Kidney (tissue), 14 donors: ENCODE data around the gene PPFIBP1. TPM values are rescaled to one million over a fixed set of nuclear protein-coding genes. Genes with fewer than 3 reads are reported as not detected.

Experiments used
- DNase-seq, 5 donors: peaks; one replicate each; pipeline ENCODE4 v3.0.0-alpha.2; 2013 to 2020
- FAIRE-seq: peaks from 2 replicates; lab custom pipeline; 2012; peaks lifted over from hg19 to GRCh38; lab: Jason Lieb, UNC
- H3K27ac ChIP-seq, 2 donors: one replicate each; pipeline ENCODE4 v1.7.0; 2013; ENCODE audit warnings: low read depth in 2 of 2, low read length in 2 of 2, inconsistent platforms in 1 of 2
- H3K27me3 ChIP-seq: one replicate; pipeline ENCODE4 v1.7.1; 2013; ENCODE audit warnings: low read length, inconsistent platforms; ENCODE audit not compliant: control insufficient read depth, insufficient read depth
- H3K36me3 ChIP-seq, 3 donors: one replicate each; pipeline versions ENCODE4 v1.7.0 to v1.7.1; 2013; ENCODE audit warnings: low read length in 3 of 3, control low read depth in 1 of 3, inconsistent platforms in 1 of 3; ENCODE audit not compliant: insufficient read depth in 3 of 3, control insufficient read depth in 2 of 3
- H3K4me1 ChIP-seq, 3 donors: one replicate each; pipeline versions ENCODE4 v1.7.0 to v1.7.1; 2013; ENCODE audit warnings: low read length in 3 of 3, inconsistent platforms in 1 of 3, low read depth in 1 of 3; ENCODE audit not compliant: control insufficient read depth in 2 of 3, insufficient read depth in 2 of 3
- H3K4me3 ChIP-seq, 3 donors: one replicate each; pipeline versions ENCODE4 v1.7.0 to v1.8.1; 2013; ENCODE audit warnings: low read length in 3 of 3, control low read depth in 1 of 3, inconsistent platforms in 1 of 3
- H3K9ac ChIP-seq, 3 donors: one replicate each; pipeline versions ENCODE4 v1.7.0 to v1.7.1; 2013; ENCODE audit warnings: low read length in 3 of 3, control low read depth in 1 of 3, inconsistent platforms in 1 of 3
- H3K9me3 ChIP-seq, 3 donors: one replicate each; pipeline versions ENCODE4 v1.7.0 to v1.7.1; 2013; ENCODE audit warnings: low read length in 3 of 3, control low read depth in 1 of 3, inconsistent platforms in 1 of 3; ENCODE audit not compliant: control insufficient read depth in 2 of 3, insufficient read depth in 1 of 3
- CTCF ChIP-seq: IDR thresholded peaks from 3 replicates; pipeline ENCODE4 v1.5.1; 2012; ENCODE audit warnings: mild to moderate bottlenecking, moderate library complexity, borderline replicate concordance; ENCODE audit not compliant: insufficient read depth; ENCODE audit errors: extremely low read depth
- intact Hi-C: fragments of 100-400 bp; cut with DNase I; formaldehyde crosslinking; loops from one replicate; pipeline ENCODE4 v1.11.1; 2022
- polyA plus RNA-seq: library from polyadenylated mRNA; stranded (reverse); fragments of 350-450 nt; fragmentation: Illumina TruSeq; extraction: RNeasy Lipid Tissue Mini Kit (QIAGEN cat#74804); gene quantifications from one replicate; pipeline ENCODE4 v1.2.3, GENCODE V29; 2014; ENCODE audit warnings: low read depth, low replicate concordance; ENCODE audit not compliant: insufficient read depth
- total RNA-seq: library from RNA; stranded (reverse); fragmentation: NEBNext Ultra II Directional; extraction: Animal tissue kit (Norgen Biotek cat#: 25700); gene quantifications from one replicate; pipeline ENCODE4 v1.2.1, GENCODE V29; 2021
- donor health status: control.
- donor health status: control.
- donor health status: control.
- donor health status: control.
- donor health status: control.
- donor health status: DM: yes; HTN: yes; CAD: no.
- donor health status: Normal renal cell carcinoma (clear cell type).

PPFIBP1 gene
- total and polyA plus RNA-seq, 2 donors from 2014 or later = 12.7 to 175 TPM

GRCh38 chr12:27703720-27704452 lies 179.9 kb downstream of the PPFIBP1 start:
- Histone ChIP-seq H3K27me3 (no peaks in the 10 kb centered on the region), H3K4me3 (no peak overlapping the region), H3K27ac (no peak overlapping the region), H3K36me3 (no peaks in the 10 kb centered on the region), H3K9ac (no peak overlapping the region), H3K4me1 (no peaks in the 10 kb centered on the region), H3K9me3 (no peaks in the 10 kb centered on the region)
- intact Hi-C loops = no loop called here
- DNase-seq (peak in 4 of 5 donors; percentile 61 to 90 (median 82)), FAIRE-seq (no peak)
- peak; percentile 91 for TF ChIP-seq CTCF

GRCh38 chr12:27705263-27705662 lies 181.3 kb downstream of the PPFIBP1 start:
- intact Hi-C loops = no loop called here
- no peak for TF ChIP-seq CTCF
- no peaks in the 10 kb centered on the region for H3K27me3 ChIP-seq

GRCh38 chr12:27707216-27707615 lies 183.2 kb downstream of the PPFIBP1 start:
- Histone ChIP-seq H3K27me3 (no peaks in the 10 kb centered on the region), H3K9ac (no peak overlapping the region)
- intact Hi-C loops = no loop called here

More at GRCh38 chr12:27705263-27705662, 181.3 kb downstream of the PPFIBP1 start:
- H3K36me3 ChIP-seq = no peaks in the 10 kb centered on the region
- no peak overlapping the region for H3K4me3 ChIP-seq
- H3K9me3 ChIP-seq = no peaks in the 10 kb centered on the region
- FAIRE-seq (no peak), DNase-seq (peak in 4 of 5 donors; percentile 2 to 41 (median 15))
- no peak overlapping the region for H3K9ac ChIP-seq
- H3K27ac ChIP-seq = no peak overlapping the region
- no peaks in the 10 kb centered on the region for H3K4me1 ChIP-seq

More at GRCh38 chr12:27707216-27707615, 183.2 kb downstream of the PPFIBP1 start:
- Histone ChIP-seq H3K36me3 (no peaks in the 10 kb centered on the region), H3K4me1 (peaks cover 0 to 4% (median 4%) of the 10 kb centered on the region in 3 donors), H3K27ac (no peak overlapping the region), H3K9me3 (no peaks in the 10 kb centered on the region), H3K4me3 (no peak overlapping the region)
- DNase-seq = no peak
- no peak for FAIRE-seq
- TF ChIP-seq CTCF = no peak
